H1 (cell line): ENCODE results near the gene ARHGEF19. TPM values are rescaled to one million over a fixed set of nuclear protein-coding genes. Genes with fewer than 3 reads are reported as not detected.

ENCODE experiments used
- CEBPB ChIP-seq: IDR thresholded peaks from 2 replicates; pipeline ENCODE4 v1.6.1; 2012; ENCODE audit warnings: low read depth, low read length
- CHD7 ChIP-seq: fragments of 300-600 bp; sonication (generic); IDR thresholded peaks from 2 replicates; pipeline ENCODE4 v1.7.1; 2012; ENCODE audit warnings: low read length, moderate library complexity, mild to moderate bottlenecking, inconsistent platforms; ENCODE audit not compliant: insufficient replicate concordance
- EP300 ChIP-seq, 2 experiments: IDR thresholded peaks; 1 replicate in 1 of 2; 2 replicates in 1 of 2; pipeline ENCODE4 v1.6.1; 2011 to 2012; ENCODE audit warnings: low read depth in 2 of 2, low read length in 2 of 2, mild to moderate bottlenecking in 2 of 2, borderline replicate concordance in 1 of 2, inconsistent platforms in 1 of 2, moderate library complexity in 1 of 2
- MAX ChIP-seq: IDR thresholded peaks from 2 replicates; pipeline ENCODE4 v1.6.1; 2012; ENCODE audit warnings: inconsistent platforms
- TBP ChIP-seq: IDR thresholded peaks from 2 replicates; pipeline ENCODE4 v1.6.1; 2011; ENCODE audit warnings: low read depth, low read length, improper control_type of control experiment
- TCF12 ChIP-seq: IDR thresholded peaks from 2 replicates; pipeline ENCODE4 v1.6.1; 2011; ENCODE audit warnings: low read depth, mild to moderate bottlenecking, low read length
- polyA plus RNA-seq, 7 experiments: library from polyadenylated mRNA; depleted of rRNA in 3 of 7; stranded (reverse) in 5 of 7; unstranded in 2 of 7; fragments of >200 nt in 5 of 7; fragments of 200-250 nt in 2 of 7; gene quantifications; 1 replicate in 5 of 7; 2 replicates in 1 of 7; 4 replicates in 1 of 7; pipeline versions ENCODE4 v1.2.1 to v1.2.3, GENCODE V29; 2011 to 2013; ENCODE audit warnings: missing spikeins in 2 of 7, mixed read lengths in 2 of 7
- total RNA-seq: library from RNA; stranded (reverse); fragmentation: NEBNext Ultra II Directional; extraction: Animal tissue kit (Norgen Biotek cat#: 25700); gene quantifications from 2 replicates; pipeline ENCODE4 v1.2.1, GENCODE V29; 2021

The ARHGEF19 gene
- total and polyA plus RNA-seq, 2 of the 8 experiments (the other 6 are each of a cell fraction or from before 2014, with no cell fraction given), result 47.5 to 56.4 TPM

- TF ChIP-seq CHD7, result no peak
- no peak for TF ChIP-seq TBP
- no peak for TF ChIP-seq TCF12
- TF ChIP-seq MAX, result peak; percentile 89
- no peak for TF ChIP-seq CEBPB
- TF ChIP-seq EP300 (IDR thresholded peaks at IDR 0.05; ENCODE audit: borderline replicate concordance in 1 of 2, low read depth in 2 of 2, low read length in 2 of 2), result peak in 1 of 2 experiments; percentile 19; a peak in 1 of 3 replicates
- TF ChIP-seq, all 59 proteins: peak for 14
These were observed 24.3 kb upstream of the ARHGEF19 start, which contains the start of gene CPLANE2 (continued) for GRCh38 chr1:16236511-16237342.
